ENCODE measurements around the gene KCNJ12.
"Not testable (repeated sequence)": the region's sequence is repeated elsewhere in the genome, so short reads cannot be mapped to it uniquely, and the experiment has no call there.

GRCh38 chr17:21422311-21423189 lies 46.4 kb downstream of the KCNJ12 start:
- TF ChIP-seq TARDBP (IDR thresholded peaks at IDR 0.05); PKNOX1 (IDR thresholded peaks at IDR 0.05); SP1 (IDR thresholded peaks at IDR 0.05); ZNF384 (IDR thresholded peaks at IDR 0.05); BHLHE40 (IDR thresholded peaks at IDR 0.05; ENCODE audit: borderline replicate concordance); SUZ12 (IDR thresholded peaks at IDR 0.05); FOXA1 (IDR thresholded peaks at IDR 0.05); NFRKB (IDR thresholded peaks at IDR 0.05); FOXM1 (IDR thresholded peaks at IDR 0.05; ENCODE audit: borderline replicate concordance); LEF1 (IDR thresholded peaks at IDR 0.05; ENCODE audit: borderline replicate concordance); ELF4 (IDR thresholded peaks at IDR 0.05); FOXK2 (IDR thresholded peaks at IDR 0.05): not testable (repeated sequence)

All from HEK293T (cell line).